Peyer's patch (tissue), 4 donors: ENCODE results near the gene SYCP2L.

Source experiments
- POLR2A ChIP-seq, 2 donors: fragments of 450-650 bp; IDR thresholded peaks; one replicate each; pipeline ENCODE4 v1.5.1; 2017; ENCODE audit warnings: antibody characterized with exemption in 2 of 2, mild to moderate bottlenecking in 2 of 2, moderate library complexity in 2 of 2
- TF ChIP-seq, protein P1 (sequence below), 6 experiments: fragments of 450-650 bp in 4 of 6; fragments of 200-600 bp in 2 of 6; sonication (generic) in 1 of 6; IDR thresholded peaks; one replicate each; pipeline ENCODE4 v1.5.1; 2017 to 2019; ENCODE audit warnings: antibody characterized with exemption in 6 of 6, mild to moderate bottlenecking in 3 of 6, moderate library complexity in 1 of 6

DNA sequence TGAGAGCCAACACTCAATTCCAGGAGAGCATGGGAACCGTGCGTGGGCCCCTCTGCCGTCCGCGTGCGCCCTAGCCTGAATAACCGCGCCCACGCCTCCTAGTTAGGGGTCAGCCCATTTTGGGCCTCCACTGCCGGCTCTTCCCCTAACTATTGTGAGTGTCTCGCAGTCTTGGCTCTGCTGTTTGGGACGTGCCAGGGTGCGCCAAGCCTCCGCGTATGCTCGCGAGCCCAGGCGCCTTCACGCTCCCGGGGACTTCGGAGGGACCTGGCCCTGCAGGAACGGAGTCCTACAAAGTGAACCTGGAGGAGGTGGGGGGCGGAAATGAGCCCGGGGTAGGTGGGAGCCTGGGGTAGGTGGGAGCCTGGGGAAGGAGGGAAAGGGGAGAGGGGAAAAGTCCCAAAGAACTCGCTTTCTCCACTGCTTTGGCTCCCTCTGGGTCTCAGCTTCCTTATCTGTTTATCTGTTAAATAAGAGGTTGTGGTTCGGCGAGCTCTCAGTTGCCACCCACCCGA is 4.1 kb upstream of the SYCP2L start:
- TF ChIP-seq, protein P1, sequence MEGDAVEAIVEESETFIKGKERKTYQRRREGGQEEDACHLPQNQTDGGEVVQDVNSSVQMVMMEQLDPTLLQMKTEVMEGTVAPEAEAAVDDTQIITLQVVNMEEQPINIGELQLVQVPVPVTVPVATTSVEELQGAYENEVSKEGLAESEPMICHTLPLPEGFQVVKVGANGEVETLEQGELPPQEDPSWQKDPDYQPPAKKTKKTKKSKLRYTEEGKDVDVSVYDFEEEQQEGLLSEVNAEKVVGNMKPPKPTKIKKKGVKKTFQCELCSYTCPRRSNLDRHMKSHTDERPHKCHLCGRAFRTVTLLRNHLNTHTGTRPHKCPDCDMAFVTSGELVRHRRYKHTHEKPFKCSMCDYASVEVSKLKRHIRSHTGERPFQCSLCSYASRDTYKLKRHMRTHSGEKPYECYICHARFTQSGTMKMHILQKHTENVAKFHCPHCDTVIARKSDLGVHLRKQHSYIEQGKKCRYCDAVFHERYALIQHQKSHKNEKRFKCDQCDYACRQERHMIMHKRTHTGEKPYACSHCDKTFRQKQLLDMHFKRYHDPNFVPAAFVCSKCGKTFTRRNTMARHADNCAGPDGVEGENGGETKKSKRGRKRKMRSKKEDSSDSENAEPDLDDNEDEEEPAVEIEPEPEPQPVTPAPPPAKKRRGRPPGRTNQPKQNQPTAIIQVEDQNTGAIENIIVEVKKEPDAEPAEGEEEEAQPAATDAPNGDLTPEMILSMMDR (IDR thresholded peaks at IDR 0.05) = no peak
- no peak for TF ChIP-seq POLR2A (IDR thresholded peaks at IDR 0.05)
